ENCODE measurements around the gene CREBRF. TPM values are rescaled to one million over a fixed set of nuclear protein-coding genes. Genes with fewer than 3 reads are reported as not detected.

CREBRF gene
- total and polyA plus RNA-seq, 7 donors, result 4.4 to 58.5 (median 47.9) TPM

GRCh38 chr5:173050791-173051190 is 5.4 kb upstream of the CREBRF start:
- DNase-seq, result no peak
- no peaks in the 10 kb centered on the region for H3K27me3 ChIP-seq
- H3K4me3 ChIP-seq, result no peak overlapping the region
- H3K9me3 ChIP-seq, result no peaks in the 10 kb centered on the region
- no peak for TF ChIP-seq POLR2AphosphoS5 (IDR thresholded peaks at IDR 0.05)
- TF ChIP-seq POLR2A (IDR thresholded peaks at IDR 0.05), result no peak
- TF ChIP-seq CTCF (IDR thresholded peaks at IDR 0.05), result no peak
- no peak for TF ChIP-seq EP300 (IDR thresholded peaks at IDR 0.05)
- H3K4me1 ChIP-seq, result peaks cover 0 to 28% (median 23%) of the 10 kb centered on the region in 4 donors
- H3K36me3 ChIP-seq, result no peaks in the 10 kb centered on the region
- WGBS, 2 donors, result 83 to 89% methylated on average over 2 of the region's 2 CpGs
- intact Hi-C loops (cut with DNase I), result loop anchor here (10.0 kb wide), 1 partner anchor 596 kb away; the partner anchor contains the start of gene SH3PXD2B
- peak overlapping the region in 1 of 4 donors; percentile 26 for H3K27ac ChIP-seq

GRCh38 chr5:173051746-173052145 is 4.4 kb upstream of the CREBRF start:
- Histone ChIP-seq H3K27me3 (no peaks in the 10 kb centered on the region), H3K4me3 (no peak overlapping the region), H3K27ac (peak overlapping the region in 2 of 4 donors; percentile 26 to 35), H3K36me3 (no peaks in the 10 kb centered on the region), H3K4me1 (peaks cover 0 to 28% (median 23%) of the 10 kb centered on the region in 4 donors), H3K9me3 (no peaks in the 10 kb centered on the region)
- TF ChIP-seq POLR2AphosphoS5 (IDR thresholded peaks at IDR 0.05) (no peak), EP300 (IDR thresholded peaks at IDR 0.05) (no peak), POLR2A (IDR thresholded peaks at IDR 0.05) (no peak), CTCF (IDR thresholded peaks at IDR 0.05) (no peak)
- no peak for DNase-seq
- 79 to 85% methylated on average over 5 of the region's 5 CpGs for WGBS, 2 donors
- intact Hi-C loops (cut with DNase I), result loop anchor here (10.0 kb wide), 1 partner anchor 597 kb away; the partner anchor contains the start of gene SH3PXD2B

- H3K27ac ChIP-seq, result no peak overlapping the region
- H3K4me3 ChIP-seq, result no peak overlapping the region
- intact Hi-C loops (cut with DNase I), result loop anchor here (10.0 kb wide), 1 partner anchor 598 kb away; the partner anchor contains the start of gene SH3PXD2B
- peaks cover 0 to 31% (median 28%) of the 10 kb centered on the region in 4 donors for H3K4me1 ChIP-seq
- DNase-seq, result no peak
- H3K9me3 ChIP-seq, result no peaks in the 10 kb centered on the region
- TF ChIP-seq EP300 (IDR thresholded peaks at IDR 0.05), result no peak
- TF ChIP-seq POLR2AphosphoS5 (IDR thresholded peaks at IDR 0.05), result no peak
- no peak for TF ChIP-seq POLR2A (IDR thresholded peaks at IDR 0.05)
- no peak for TF ChIP-seq CTCF (IDR thresholded peaks at IDR 0.05)
- no peaks in the 10 kb centered on the region for H3K36me3 ChIP-seq
- H3K27me3 ChIP-seq, result no peaks in the 10 kb centered on the region
- WGBS, 2 donors, result 84 to 87% methylated on average over 3 of the region's 3 CpGs
Observed at GRCh38 chr5:173053041-173053440, 3.1 kb upstream of the CREBRF start.

- WGBS, 2 donors, result 6 to 25% methylated on average over 10 of the region's 10 CpGs
- intact Hi-C loops (cut with DNase I), result loop anchor here (5.0 to 10.0 kb wide), 3 partner anchors 87 to 600 kb away; partner anchors contain the start of genes BNIP1 and SH3PXD2B
Observed at GRCh38 chr5:173055042-173055721, 970 bp upstream of the CREBRF start.

More at GRCh38 chr5:173055042-173055721, 970 bp upstream of the CREBRF start:
- no peak for DNase-seq
- peak overlapping the region in 3 of 4 donors; percentile 97 to 100 (median 99) for H3K27ac ChIP-seq
- peak overlapping the region in 3 of 4 donors; percentile 100 for H3K4me3 ChIP-seq
- H3K9me3 ChIP-seq, result no peaks in the 10 kb centered on the region
- H3K27me3 ChIP-seq, result no peaks in the 10 kb centered on the region
- H3K36me3 ChIP-seq, result no peaks in the 10 kb centered on the region
- TF ChIP-seq POLR2A (IDR thresholded peaks at IDR 0.05) (no peak), EP300 (IDR thresholded peaks at IDR 0.05) (no peak), POLR2AphosphoS5 (IDR thresholded peaks at IDR 0.05) (no peak), CTCF (IDR thresholded peaks at IDR 0.05) (no peak)
- H3K4me1 ChIP-seq, result peaks cover 0 to 53% (median 48%) of the 10 kb centered on the region in 4 donors

Measured in sigmoid colon (tissue), 7 donors.